PC-9 (cell line): ENCODE measurements around the gene ELF4.

Experiments used
- CTCF ChIP-seq: fragments of 200-600 bp; sonication (generic); conservative IDR thresholded peaks from 2 replicates; pipeline ENCODE4 v1.6.1; 2017; ENCODE audit warnings: mixed run types, antibody characterized with exemption, mild to moderate bottlenecking, moderate library complexity
- EZH2 ChIP-seq: fragments of 200-600 bp; sonication (generic); IDR thresholded peaks from 2 replicates; pipeline ENCODE4 v1.8.0; 2017; ENCODE audit warnings: antibody characterized with exemption, low read depth

- no peak for TF ChIP-seq CTCF
- no peak for TF ChIP-seq EZH2
Observed at GRCh38 chrX:130147631-130148030, 37.3 kb upstream of the ELF4 start.
